Measurements from ENCODE around the gene RMI2.

DNA sequence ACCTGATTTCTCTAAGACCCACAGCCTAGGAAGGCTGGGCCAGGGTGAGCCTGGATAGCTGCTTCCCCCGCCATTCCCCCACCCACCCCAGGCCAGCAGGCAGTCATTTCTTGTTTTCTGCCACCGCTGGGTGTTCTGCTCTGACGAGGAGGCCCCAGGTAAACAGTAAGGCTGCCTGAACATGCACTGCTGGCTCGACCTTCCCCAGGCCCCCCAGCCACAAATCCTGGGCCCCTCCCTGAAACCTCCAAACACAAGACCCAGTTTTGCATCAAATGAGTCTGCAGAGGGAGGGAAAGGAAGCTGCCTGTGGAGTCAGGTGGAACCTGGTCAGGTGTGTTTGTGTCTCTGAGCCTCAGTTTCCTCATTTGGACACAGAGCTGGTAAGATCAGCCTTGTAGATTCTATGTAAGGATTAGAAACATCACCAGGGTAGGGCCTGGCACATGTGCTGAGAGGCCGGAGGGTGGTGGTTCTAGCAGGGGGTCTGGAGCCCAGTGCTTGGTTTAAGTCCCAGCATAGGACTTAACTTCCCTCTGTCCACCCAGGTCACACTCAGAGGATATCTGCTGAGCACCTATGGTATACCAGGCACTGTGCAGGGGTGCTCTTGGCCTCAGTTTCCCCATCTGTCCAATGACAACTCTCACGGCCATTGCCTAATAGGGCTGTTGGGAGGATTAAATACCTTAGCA, 45.2 kb upstream of the RMI2 start:
- TF ChIP-seq, protein P1, sequence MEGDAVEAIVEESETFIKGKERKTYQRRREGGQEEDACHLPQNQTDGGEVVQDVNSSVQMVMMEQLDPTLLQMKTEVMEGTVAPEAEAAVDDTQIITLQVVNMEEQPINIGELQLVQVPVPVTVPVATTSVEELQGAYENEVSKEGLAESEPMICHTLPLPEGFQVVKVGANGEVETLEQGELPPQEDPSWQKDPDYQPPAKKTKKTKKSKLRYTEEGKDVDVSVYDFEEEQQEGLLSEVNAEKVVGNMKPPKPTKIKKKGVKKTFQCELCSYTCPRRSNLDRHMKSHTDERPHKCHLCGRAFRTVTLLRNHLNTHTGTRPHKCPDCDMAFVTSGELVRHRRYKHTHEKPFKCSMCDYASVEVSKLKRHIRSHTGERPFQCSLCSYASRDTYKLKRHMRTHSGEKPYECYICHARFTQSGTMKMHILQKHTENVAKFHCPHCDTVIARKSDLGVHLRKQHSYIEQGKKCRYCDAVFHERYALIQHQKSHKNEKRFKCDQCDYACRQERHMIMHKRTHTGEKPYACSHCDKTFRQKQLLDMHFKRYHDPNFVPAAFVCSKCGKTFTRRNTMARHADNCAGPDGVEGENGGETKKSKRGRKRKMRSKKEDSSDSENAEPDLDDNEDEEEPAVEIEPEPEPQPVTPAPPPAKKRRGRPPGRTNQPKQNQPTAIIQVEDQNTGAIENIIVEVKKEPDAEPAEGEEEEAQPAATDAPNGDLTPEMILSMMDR (IDR thresholded peaks at IDR 0.05): no peak
- TF ChIP-seq POLR2A (IDR thresholded peaks at IDR 0.05): no peak

Data from breast epithelium (tissue), 3 donors.